ENCODE data around the gene SNX15. TPM values are rescaled to one million over a fixed set of nuclear protein-coding genes. Genes with fewer than 3 reads are reported as not detected.

The SNX15 gene
- polyA plus RNA-seq, 1 experiment = 8.0 TPM

- ChIA-PET POLR2A (no interaction called here), CTCF (no interaction called here)
- DNase-seq (ENCODE audit: low read depth, low spot score) = no peak
- no peak overlapping the region for H3K27ac ChIP-seq (ENCODE audit: low read depth, low read length)
- H3K9me3 ChIP-seq (ENCODE audit: control insufficient read depth, insufficient read depth, low read length) = no peaks in the 10 kb centered on the region; the same call in 1 of the 2 replicates
- peaks cover 2% of the 10 kb centered on the region for H3K27me3 ChIP-seq (ENCODE audit: control insufficient read depth, insufficient read depth, low read length)
- H3K4me3 ChIP-seq (ENCODE audit: low read depth, low read length) = no peak overlapping the region
- no peak for TF ChIP-seq CTCF (IDR thresholded peaks at IDR 0.05; ENCODE audit: low read depth, low read length)
Observed at GRCh38 chr11:65063532-65063931, 36.3 kb downstream of the SNX15 start.

GRCh38 chr11:65064847-65065240, 37.6 kb downstream of the SNX15 start:
- Histone ChIP-seq H3K27ac (ENCODE audit: low read depth, low read length) (no peak overlapping the region), H3K27me3 (ENCODE audit: control insufficient read depth, insufficient read depth, low read length) (peaks cover 2% of the 10 kb centered on the region), H3K4me3 (ENCODE audit: low read depth, low read length) (no peak overlapping the region), H3K9me3 (ENCODE audit: control insufficient read depth, insufficient read depth, low read length) (no peaks in the 10 kb centered on the region; the same call in 1 of the 2 replicates)
- TF ChIP-seq CTCF (IDR thresholded peaks at IDR 0.05; ENCODE audit: low read depth, low read length) = no peak
- ChIA-PET POLR2A (no interaction called here), CTCF (interaction anchor here (0.6 kb wide), 1 partner anchor 30 kb away, joined by 4 read pairs; no protein-coding TSS in a partner anchor)
- DNase-seq (ENCODE audit: low read depth, low spot score) = no peak

GRCh38 chr11:65065851-65066250, 38.6 kb downstream of the SNX15 start:
- no peak overlapping the region for H3K4me3 ChIP-seq (ENCODE audit: low read depth, low read length)
- ChIA-PET POLR2A (no interaction called here), CTCF (no interaction called here)
- H3K27ac ChIP-seq (ENCODE audit: low read depth, low read length) = no peak overlapping the region
- no peak for TF ChIP-seq CTCF (IDR thresholded peaks at IDR 0.05; ENCODE audit: low read depth, low read length)
- no peak for DNase-seq (ENCODE audit: low read depth, low spot score)
- no peaks in the 10 kb centered on the region; the same call in 1 of the 2 replicates for H3K9me3 ChIP-seq (ENCODE audit: control insufficient read depth, insufficient read depth, low read length)
- no peaks in the 10 kb centered on the region for H3K27me3 ChIP-seq (ENCODE audit: control insufficient read depth, insufficient read depth, low read length)

- ChIA-PET CTCF (no interaction called here), POLR2A (no interaction called here)
- H3K27ac ChIP-seq (ENCODE audit: low read depth, low read length) = no peak overlapping the region
- no peak for DNase-seq (ENCODE audit: low read depth, low spot score)
- no peak overlapping the region for H3K4me3 ChIP-seq (ENCODE audit: low read depth, low read length)
- H3K27me3 ChIP-seq (ENCODE audit: control insufficient read depth, insufficient read depth, low read length) = no peaks in the 10 kb centered on the region
- H3K9me3 ChIP-seq (ENCODE audit: control insufficient read depth, insufficient read depth, low read length) = no peaks in the 10 kb centered on the region; the same call in 1 of the 2 replicates
- no peak for TF ChIP-seq CTCF (IDR thresholded peaks at IDR 0.05; ENCODE audit: low read depth, low read length)
Observed at GRCh38 chr11:65066315-65066714, 39.1 kb downstream of the SNX15 start.

- H3K27ac ChIP-seq (ENCODE audit: low read depth, low read length) = no peak overlapping the region
- H3K9me3 ChIP-seq (ENCODE audit: control insufficient read depth, insufficient read depth, low read length) = no peaks in the 10 kb centered on the region; the same call in 1 of the 2 replicates
- no peak for TF ChIP-seq CTCF (IDR thresholded peaks at IDR 0.05; ENCODE audit: low read depth, low read length)
- no peaks in the 10 kb centered on the region for H3K27me3 ChIP-seq (ENCODE audit: control insufficient read depth, insufficient read depth, low read length)
- H3K4me3 ChIP-seq (ENCODE audit: low read depth, low read length) = no peak overlapping the region
- POLR2A ChIA-PET = no interaction called here
- CTCF ChIA-PET = no interaction called here
- DNase-seq (ENCODE audit: low read depth, low spot score) = no peak
Observed at GRCh38 chr11:65066805-65067291, 39.6 kb downstream of the SNX15 start.

Measured in AG04450 (cell line).